Adrenal gland (tissue), 12 donors: ENCODE results near the gene LRP8. TPM values are rescaled to one million over a fixed set of nuclear protein-coding genes. Genes with fewer than 3 reads are reported as not detected.
A peak's percentile ranks its signal among the peaks of the same experiment; 100 is the strongest.

Experiments
- DNase-seq, 7 donors: peaks; one replicate each; pipeline ENCODE4 v3.0.0-alpha.2; 2019 to 2020
- H3K27ac ChIP-seq, 5 donors: fragments of 200-600 bp; sonication (generic) in 4 of 5; 1 replicate in 3 of 5; 2 replicates in 2 of 5; pipeline versions ENCODE4 v1.5.1 to v1.8.0; 2016 to 2020; ENCODE audit warnings: mild to moderate bottlenecking in 1 of 5
- H3K27me3 ChIP-seq: fragments of 200-600 bp; 2 replicates; pipeline ENCODE4 v1.8.0; 2021
- H3K36me3 ChIP-seq, 2 donors: fragments of 200-600 bp; replicated peaks in 1 of 2; 1 replicate in 1 of 2; 2 replicates in 1 of 2; pipeline versions ENCODE4 v1.5.1 to v1.8.0; 2018 to 2022
- H3K4me1 ChIP-seq, 2 donors: fragments of 200-600 bp; replicated peaks in 1 of 2; 1 replicate in 1 of 2; 2 replicates in 1 of 2; pipeline versions ENCODE4 v1.5.1 to v1.8.0; 2018 to 2021
- H3K4me3 ChIP-seq, 4 donors: fragments of 200-600 bp; sonication (generic) in 3 of 4; one replicate each; pipeline ENCODE4 v1.5.1; 2016 to 2018
- H3K9me3 ChIP-seq, 3 donors: fragments of 200-600 bp; sonication (generic) in 1 of 3; replicated peaks in 1 of 3; 1 replicate in 2 of 3; 2 replicates in 1 of 3; pipeline versions ENCODE4 v1.5.1 to v1.8.0; 2016 to 2021
- POLR2A ChIP-seq, 2 donors: fragments of 450-650 bp; IDR thresholded peaks; one replicate each; pipeline ENCODE4 v1.6.1; 2017; ENCODE audit warnings: antibody characterized with exemption in 2 of 2, mild to moderate bottlenecking in 2 of 2, moderate library complexity in 1 of 2
- whole genome bisulfite sequencing, 4 donors: extraction: QIAGEN DNeasy Blood & Tissue Kit in 2 of 4; methylation state at CpG; one replicate each; pipeline versions ENCODE4 v1.1.5 to v1.1.7; 2013 to 2017; 5-methylcytosine and 5-hydroxymethylcytosine counted together
- intact Hi-C, 2 donors: fragments of 100-400 bp; cut with DNase I; formaldehyde crosslinking; loops; one replicate each; pipeline versions ENCODE4 v1.14.1 to v1.15.0; 2022 to 2023
- polyA plus RNA-seq, 3 donors: library from polyadenylated mRNA; stranded (reverse); fragments of 200-250 nt in 2 of 3; fragments of 350-450 nt in 1 of 3; fragmentation: Illumina TruSeq in 1 of 3; extraction: RNeasy Lipid Tissue Mini Kit (QIAGEN cat#74804) in 1 of 3; gene quantifications; one replicate each; pipeline ENCODE4 v1.2.3, GENCODE V29; 2013 to 2014
- total RNA-seq, 9 donors: library from RNA; depleted of rRNA in 4 of 9; stranded (reverse); fragments of >200 nt in 4 of 9; fragments of 120-200 nt in 1 of 9; fragmentation: NEBNext Ultra II Directional in 1 of 9; extraction: Animal tissue kit (Norgen Biotek cat#: 25700) in 1 of 9; gene quantifications; one replicate each; pipeline versions ENCODE4 v1.1.0 to v1.2.4, GENCODE V29; 2013 to 2023
- TF ChIP-seq, protein P1 (sequence below), 6 experiments: fragments of 450-650 bp in 4 of 6; fragments of 200-600 bp in 2 of 6; sonication (generic) in 1 of 6; IDR thresholded peaks; 1 replicate in 5 of 6; 2 replicates in 1 of 6; pipeline versions ENCODE4 v1.5.1 to v1.8.0; 2016 to 2021; ENCODE audit warnings: antibody characterized with exemption in 6 of 6, mild to moderate bottlenecking in 2 of 6, moderate library complexity in 1 of 6
- donor health status: healthy with polysubstance abuse.
- donor health status: Bipolar disorder and iron deficiency.
- donor health status: DM: yes; HTN: yes; CAD: no.
- donor health status: DM: no; HTN: no; CAD: no.
- donor health status: DM: no; HTN: no; CAD: no.
- donor health status: DM: yes; HTN: yes; CAD: no.

Gene LRP8
- total and polyA plus RNA-seq, 12 donors: 0.64 to 7.6 (median 2.7) TPM

DNA sequence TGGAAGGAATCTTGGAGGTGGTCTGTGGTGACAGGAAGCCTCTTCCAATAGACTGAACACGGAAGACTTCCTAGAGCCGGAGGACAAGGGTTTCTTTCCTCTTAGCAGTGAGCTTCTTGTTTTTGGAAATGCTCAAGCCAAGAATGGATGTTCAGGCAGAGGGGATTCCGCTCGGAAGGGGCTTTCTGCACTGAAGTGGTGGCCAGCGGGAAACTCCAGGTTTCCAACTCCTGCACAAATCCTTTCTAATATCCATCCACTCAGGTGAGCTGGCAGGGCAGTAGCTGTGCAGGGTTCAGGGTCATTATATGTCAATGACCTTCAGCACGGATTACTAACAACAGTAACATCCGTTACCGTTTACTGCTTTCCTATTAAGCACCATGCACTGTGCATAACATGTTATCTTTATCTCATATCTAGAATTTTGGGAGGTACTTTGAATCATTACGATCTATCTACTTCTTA is 131.8 kb downstream of the LRP8 start:
- TF ChIP-seq POLR2A (IDR thresholded peaks at IDR 0.05): no peak
- TF ChIP-seq, protein P1, sequence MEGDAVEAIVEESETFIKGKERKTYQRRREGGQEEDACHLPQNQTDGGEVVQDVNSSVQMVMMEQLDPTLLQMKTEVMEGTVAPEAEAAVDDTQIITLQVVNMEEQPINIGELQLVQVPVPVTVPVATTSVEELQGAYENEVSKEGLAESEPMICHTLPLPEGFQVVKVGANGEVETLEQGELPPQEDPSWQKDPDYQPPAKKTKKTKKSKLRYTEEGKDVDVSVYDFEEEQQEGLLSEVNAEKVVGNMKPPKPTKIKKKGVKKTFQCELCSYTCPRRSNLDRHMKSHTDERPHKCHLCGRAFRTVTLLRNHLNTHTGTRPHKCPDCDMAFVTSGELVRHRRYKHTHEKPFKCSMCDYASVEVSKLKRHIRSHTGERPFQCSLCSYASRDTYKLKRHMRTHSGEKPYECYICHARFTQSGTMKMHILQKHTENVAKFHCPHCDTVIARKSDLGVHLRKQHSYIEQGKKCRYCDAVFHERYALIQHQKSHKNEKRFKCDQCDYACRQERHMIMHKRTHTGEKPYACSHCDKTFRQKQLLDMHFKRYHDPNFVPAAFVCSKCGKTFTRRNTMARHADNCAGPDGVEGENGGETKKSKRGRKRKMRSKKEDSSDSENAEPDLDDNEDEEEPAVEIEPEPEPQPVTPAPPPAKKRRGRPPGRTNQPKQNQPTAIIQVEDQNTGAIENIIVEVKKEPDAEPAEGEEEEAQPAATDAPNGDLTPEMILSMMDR (IDR thresholded peaks at IDR 0.05): no peak
- H3K27ac ChIP-seq: peak overlapping the region in 4 of 5 donors; percentile 90 to 99 (median 94)
- H3K4me3 ChIP-seq: peak overlapping the region in 2 of 4 donors; percentile 85 to 90
- peaks cover 0 to 5% of the 10 kb centered on the region in 2 donors for H3K36me3 ChIP-seq
- intact Hi-C loops: no loop called here
- WGBS, 4 donors: 24 to 32% (median 29%) methylated on average over 9 of the region's 9 CpGs
- H3K27me3 ChIP-seq: no peaks in the 10 kb centered on the region
- H3K4me1 ChIP-seq: peaks cover 0 to 14% of the 10 kb centered on the region in 2 donors
- H3K9me3 ChIP-seq: no peaks in the 10 kb centered on the region
- no peak for DNase-seq

DNA sequence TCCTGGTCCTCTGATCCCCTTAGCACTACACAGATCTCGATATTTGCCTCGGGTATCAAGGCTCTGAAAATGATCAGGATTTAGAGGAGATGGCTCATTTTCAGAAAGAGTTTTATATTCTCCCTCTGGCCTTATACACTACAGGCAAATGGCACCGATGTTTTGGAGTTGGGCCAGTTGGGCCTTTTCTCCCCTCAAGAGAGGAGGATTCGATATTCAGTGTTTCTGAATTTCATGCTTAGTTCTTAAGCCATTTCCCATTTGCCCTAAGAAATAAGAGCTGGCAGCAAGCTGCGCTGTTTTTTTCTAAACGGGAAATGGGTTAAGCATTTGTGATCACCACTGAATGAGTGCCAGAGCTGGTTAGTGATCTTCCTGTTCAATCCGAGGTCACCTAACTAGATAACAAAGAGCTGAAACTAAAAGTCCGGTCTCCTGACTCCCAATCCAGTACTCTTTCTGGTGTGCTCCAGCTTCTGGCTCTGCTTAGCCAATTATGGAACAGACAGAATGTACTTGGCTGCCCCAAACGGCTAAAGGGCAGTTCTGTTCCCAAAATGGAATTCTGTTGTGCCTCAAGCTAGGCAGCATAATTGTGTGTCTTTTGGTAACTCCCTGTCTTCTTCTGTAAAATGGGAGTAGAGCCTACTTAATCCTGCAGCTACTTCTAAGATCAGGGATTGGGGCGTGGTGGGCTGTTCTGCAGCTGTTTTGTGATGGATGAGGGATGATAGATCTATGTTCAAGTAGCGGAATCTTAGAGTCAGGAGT is 132.4 kb downstream of the LRP8 start:
- Histone ChIP-seq H3K36me3 (no peaks in the 10 kb centered on the region), H3K27ac (peak overlapping the region in 2 of 5 donors; percentile 4 to 99), H3K4me3 (peak overlapping the region in 1 of 4 donors; percentile 90), H3K4me1 (peaks cover 0 to 14% of the 10 kb centered on the region in 2 donors), H3K9me3 (no peaks in the 10 kb centered on the region), H3K27me3 (no peaks in the 10 kb centered on the region)
- WGBS, 4 donors: 77 to 86% (median 81%) methylated on average over 10 to 11 of the region's 11 CpGs
- DNase-seq: no peak
- intact Hi-C loops: no loop called here
- no peak for TF ChIP-seq POLR2A (IDR thresholded peaks at IDR 0.05)
- TF ChIP-seq, protein P1 (IDR thresholded peaks at IDR 0.05): no peak

Other genes with a start within 250 kb of the LRP8 start
- 1 to 10 TPM in 1 of 9 donors, under 1 TPM in 1, not detected in 7; 0.17 to 1.6 TPM for gene SLC1A7, start 185.4 kb downstream of the LRP8 start, total RNA-seq
- gene SLC1A7, start 185.4 kb downstream of the LRP8 start, polyA plus RNA-seq: under 1 TPM; 0.05 to 0.30 (median 0.16) TPM
- gene CPT2, start 131.2 kb downstream of the LRP8 start, total RNA-seq: 10 to 100 TPM; 35.6 to 72.6 (median 43.6) TPM
- 10 to 100 TPM in 2 of 3 donors, 1 to 10 TPM in 1; 7.8 to 79.5 (median 10.3) TPM for gene CPT2, start 131.2 kb downstream of the LRP8 start, polyA plus RNA-seq
- 10 to 100 TPM; 21.2 to 69.4 (median 56.5) TPM for gene CZIB, start 107.4 kb downstream of the LRP8 start, total RNA-seq
- gene CZIB, start 107.4 kb downstream of the LRP8 start, polyA plus RNA-seq: 100 to 1,000 TPM in 2 of 3 donors, 10 to 100 TPM in 1; 60.2 to 108 (median 103) TPM
- gene MAGOH, start 89.6 kb downstream of the LRP8 start, total RNA-seq: 10 to 100 TPM; 14.5 to 43.9 (median 30.2) TPM
- 100 to 1,000 TPM in 1 of 3 donors, 10 to 100 TPM in 2; 87.0 to 119 (median 95.8) TPM for gene MAGOH, start 89.6 kb downstream of the LRP8 start, polyA plus RNA-seq
- gene DMRTB1, start 131.3 kb upstream of the LRP8 start, total RNA-seq: not detected
- not detected for gene DMRTB1, start 131.3 kb upstream of the LRP8 start, polyA plus RNA-seq